ENCODE data around the gene PCMT1.
"Not testable (repeated sequence)": the region's sequence is repeated elsewhere in the genome, so short reads cannot be mapped to it uniquely, and the experiment has no call there.

PCMT1 gene

GRCh38 chr6:149852180-149852579, 102.6 kb downstream of the PCMT1 start:
- H2AFZ ChIP-seq (ENCODE audit: low read depth, low read length) = no peak overlapping the region
- no peak overlapping the region for H3K4me3 ChIP-seq (ENCODE audit: low read depth in 1 of 2, low read length in 2 of 2)
- no peaks in the 10 kb centered on the region for H3K9me3 ChIP-seq (ENCODE audit: insufficient read depth, low read length, severe bottlenecking)
- H3K27ac ChIP-seq (ENCODE audit: low read length) = no peak overlapping the region
- DNase-seq = no peak
- H3K79me2 ChIP-seq (ENCODE audit: insufficient read depth, low read length) = no peaks in the 10 kb centered on the region
- no peak for TF ChIP-seq EZH2 (IDR thresholded peaks at IDR 0.05; ENCODE audit: borderline replicate concordance, low read depth, low read length, severe bottlenecking)
- TF ChIP-seq CTCF (IDR thresholded peaks at IDR 0.05; ENCODE audit: borderline replicate concordance, extremely low read depth, low read length, poor library complexity, severe bottlenecking) = no peak
- no peaks in the 10 kb centered on the region for H3K4me1 ChIP-seq (ENCODE audit: insufficient read depth, low read length)
- H3K36me3 ChIP-seq (ENCODE audit: insufficient read depth, low read length) = 0 out of 2 replicates have a peak, but pooled peaks cover 4% of the 10 kb centered on the region
- H3K4me2 ChIP-seq (ENCODE audit: insufficient read depth, low read length) = no peak overlapping the region
- ATAC-seq (ENCODE audit: insufficient read depth, low read depth) = peak; percentile 47; the same call in 1 of the 3 replicates
- no peak overlapping the region for H3K9ac ChIP-seq (ENCODE audit: low read depth, low read length)
- H4K20me1 ChIP-seq (ENCODE audit: insufficient read depth, low read length) = no peaks in the 10 kb centered on the region
- no peaks in the 10 kb centered on the region for H3K27me3 ChIP-seq (ENCODE audit: insufficient read depth, low read length, poor library complexity)

GRCh38 chr6:149852881-149853280, 103.3 kb downstream of the PCMT1 start:
- no peaks in the 10 kb centered on the region for H4K20me1 ChIP-seq (ENCODE audit: insufficient read depth, low read length)
- no peak for TF ChIP-seq CTCF (IDR thresholded peaks at IDR 0.05; ENCODE audit: borderline replicate concordance, extremely low read depth, low read length, poor library complexity, severe bottlenecking)
- no peak for TF ChIP-seq EZH2 (IDR thresholded peaks at IDR 0.05; ENCODE audit: borderline replicate concordance, low read depth, low read length, severe bottlenecking)
- H3K9me3 ChIP-seq (ENCODE audit: insufficient read depth, low read length, severe bottlenecking) = no peaks in the 10 kb centered on the region
- H3K9ac ChIP-seq (ENCODE audit: low read depth, low read length) = no peak overlapping the region
- H3K27ac ChIP-seq (ENCODE audit: low read length) = no peak overlapping the region
- H3K4me3 ChIP-seq (ENCODE audit: low read depth in 1 of 2, low read length in 2 of 2) = no peak overlapping the region
- H3K4me1 ChIP-seq (ENCODE audit: insufficient read depth, low read length) = no peaks in the 10 kb centered on the region
- no peak for DNase-seq
- no peak overlapping the region for H3K4me2 ChIP-seq (ENCODE audit: insufficient read depth, low read length)
- no peak for ATAC-seq (ENCODE audit: insufficient read depth, low read depth)
- no peak overlapping the region for H2AFZ ChIP-seq (ENCODE audit: low read depth, low read length)
- 0 out of 2 replicates have a peak, but pooled peaks cover 4% of the 10 kb centered on the region for H3K36me3 ChIP-seq (ENCODE audit: insufficient read depth, low read length)
- H3K27me3 ChIP-seq (ENCODE audit: insufficient read depth, low read length, poor library complexity) = no peaks in the 10 kb centered on the region
- H3K79me2 ChIP-seq (ENCODE audit: insufficient read depth, low read length) = no peaks in the 10 kb centered on the region

GRCh38 chr6:149854017-149854416, 104.5 kb downstream of the PCMT1 start:
- not testable (repeated sequence) for H3K9ac ChIP-seq (ENCODE audit: low read depth, low read length); H3K4me3 ChIP-seq (ENCODE audit: low read depth in 1 of 2, low read length in 2 of 2); H3K4me1 ChIP-seq (ENCODE audit: insufficient read depth, low read length); ATAC-seq (ENCODE audit: insufficient read depth, low read depth); H2AFZ ChIP-seq (ENCODE audit: low read depth, low read length); H4K20me1 ChIP-seq (ENCODE audit: insufficient read depth, low read length); H3K4me2 ChIP-seq (ENCODE audit: insufficient read depth, low read length); H3K36me3 ChIP-seq (ENCODE audit: insufficient read depth, low read length); H3K27ac ChIP-seq (ENCODE audit: low read length); H3K79me2 ChIP-seq (ENCODE audit: insufficient read depth, low read length); DNase-seq; H3K27me3 ChIP-seq (ENCODE audit: insufficient read depth, low read length, poor library complexity); H3K9me3 ChIP-seq (ENCODE audit: insufficient read depth, low read length, severe bottlenecking)

- Histone ChIP-seq H3K4me2 (ENCODE audit: insufficient read depth, low read length) (no peak overlapping the region), H3K9me3 (ENCODE audit: insufficient read depth, low read length, severe bottlenecking) (no peaks in the 10 kb centered on the region), H3K27ac (ENCODE audit: low read length) (no peak overlapping the region), H2AFZ (ENCODE audit: low read depth, low read length) (no peak overlapping the region), H3K27me3 (ENCODE audit: insufficient read depth, low read length, poor library complexity) (no peaks in the 10 kb centered on the region), H3K4me3 (ENCODE audit: low read depth in 1 of 2, low read length in 2 of 2) (no peak overlapping the region), H4K20me1 (ENCODE audit: insufficient read depth, low read length) (no peaks in the 10 kb centered on the region), H3K79me2 (ENCODE audit: insufficient read depth, low read length) (no peaks in the 10 kb centered on the region), H3K36me3 (ENCODE audit: insufficient read depth, low read length) (0 out of 2 replicates have a peak, but pooled peaks cover 4% of the 10 kb centered on the region), H3K4me1 (ENCODE audit: insufficient read depth, low read length) (no peaks in the 10 kb centered on the region), H3K9ac (ENCODE audit: low read depth, low read length) (no peak overlapping the region)
- DNase-seq (no peak), ATAC-seq (ENCODE audit: insufficient read depth, low read depth) (no peak)
- TF ChIP-seq CTCF (IDR thresholded peaks at IDR 0.05; ENCODE audit: borderline replicate concordance, extremely low read depth, low read length, poor library complexity, severe bottlenecking) (no peak), EZH2 (IDR thresholded peaks at IDR 0.05; ENCODE audit: borderline replicate concordance, low read depth, low read length, severe bottlenecking) (no peak)
Measured at GRCh38 chr6:149854532-149854931, 105.0 kb downstream of the PCMT1 start.
